Activated naive CD4-positive, alpha-beta T cell treated with anti-CD3 and anti-CD28 coated beads, Interleukin-2, amount 50 U/mL, for 72 hours (primary cell): ENCODE measurements around the gene GARIN3. TPM values are rescaled to one million over a fixed set of nuclear protein-coding genes. Genes with fewer than 3 reads are reported as not detected.

Experiments
- ATAC-seq, 2 donors: fragments of 150-1000 bp; cut with Tn5 transposase; 2 replicates each; pipeline ENCODE4 v1.10.0; 2021; ENCODE audit warnings: mild to moderate bottlenecking in 2 of 2, moderate library complexity in 2 of 2
- DNase-seq, 2 donors: peaks; one replicate each; pipeline ENCODE4 v3.0.0; 2021 to 2022; ENCODE audit warnings: low spot score in 2 of 2
- H3K27ac Mint-ChIP-seq, 2 donors: one replicate each; pipeline ENCODE4 v1.8.0; 2022; ENCODE audit warnings: mild to moderate bottlenecking in 2 of 2, mixed read lengths in 2 of 2
- H3K36me3 Mint-ChIP-seq, 2 donors: one replicate each; pipeline ENCODE4 v1.8.0; 2022; ENCODE audit warnings: mixed read lengths in 2 of 2
- H3K9me3 Mint-ChIP-seq, 2 donors: one replicate each; pipeline ENCODE4 v1.8.0; 2022; ENCODE audit warnings: mixed read lengths in 2 of 2
- total RNA-seq, 2 donors: library from RNA; stranded (reverse); gene quantifications; one replicate each; pipeline ENCODE4 v1.2.3, GENCODE V29; 2022

The GARIN3 gene
- total RNA-seq, 2 donors from 2014 or later, result 0.46 to 0.47 TPM

DNA sequence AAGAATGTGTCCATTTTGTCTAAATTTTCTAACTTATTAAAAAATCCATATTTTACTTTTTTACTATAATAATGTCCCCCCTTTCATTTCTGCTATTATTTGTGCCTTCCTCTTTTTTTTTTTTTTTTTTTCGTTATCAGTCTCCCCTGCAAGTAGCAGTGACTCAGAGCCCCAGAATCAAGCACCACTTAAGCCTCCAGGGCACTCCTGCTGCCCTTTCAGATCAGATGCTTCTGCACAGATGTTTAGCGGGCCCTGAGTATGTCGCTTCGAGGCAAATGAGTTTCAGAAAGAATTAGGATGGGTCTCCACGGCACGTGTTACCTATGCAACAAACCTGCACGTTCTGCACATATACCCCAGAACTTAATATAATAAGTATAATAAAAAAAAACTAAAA, 35.1 kb downstream of the GARIN3 start:
- ATAC-seq (no peak), DNase-seq (no peak)
- peaks cover 0 to 15% of the 10 kb centered on the region in 2 donors for H3K36me3 Mint-ChIP-seq
- H3K27ac Mint-ChIP-seq, result peak overlapping the region in 1 of 2 donors; percentile 12
- no peaks in the 10 kb centered on the region for H3K9me3 Mint-ChIP-seq

DNA sequence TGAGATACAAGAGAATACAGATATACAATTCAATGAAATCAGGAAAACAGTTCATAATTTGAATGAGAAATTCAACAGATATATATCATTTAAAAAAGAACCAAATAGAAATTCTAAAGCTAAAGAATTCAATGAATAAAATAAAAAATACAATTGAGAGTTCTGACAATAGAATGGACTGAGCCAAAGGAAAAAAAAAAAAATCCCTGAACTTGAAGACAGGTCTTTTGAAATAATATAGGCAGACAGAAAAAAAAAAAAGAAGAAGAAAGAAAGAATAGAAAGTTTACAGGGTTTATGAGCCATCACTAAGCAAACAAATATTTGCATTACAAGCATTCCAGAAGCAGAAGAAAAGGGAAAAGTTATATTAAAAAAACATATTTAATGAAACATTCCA, 44.4 kb downstream of the GARIN3 start:
- Mint-ChIP-seq H3K36me3 (peaks cover 15 to 26% of the 10 kb centered on the region in 2 donors), H3K27ac (no peak overlapping the region), H3K9me3 (peaks cover 13 to 20% of the 10 kb centered on the region in 2 donors)
- DNase-seq, result no peak
- no peak for ATAC-seq

DNA sequence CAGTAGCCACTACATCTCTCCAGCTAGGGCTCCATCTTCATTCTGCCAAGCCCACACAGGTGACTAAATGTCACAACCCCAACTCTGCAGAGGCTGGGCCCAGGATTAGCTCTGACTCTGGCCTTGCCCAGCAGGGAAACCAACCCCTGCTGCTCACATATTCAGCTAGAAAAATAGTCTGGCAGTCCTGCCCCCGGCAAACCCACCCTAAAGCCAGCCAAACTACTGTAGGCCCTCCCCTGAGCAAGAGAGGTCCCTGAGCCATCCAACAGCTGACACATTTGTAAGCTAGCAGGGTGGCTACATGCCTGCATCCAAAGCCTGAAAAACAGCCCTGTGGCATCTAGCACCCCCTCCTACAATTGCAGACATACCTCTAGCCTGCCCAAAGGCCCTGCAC, 46.0 kb downstream of the GARIN3 start:
- no peak overlapping the region for H3K27ac Mint-ChIP-seq
- DNase-seq, result no peak
- H3K9me3 Mint-ChIP-seq, result peaks cover 13 to 20% of the 10 kb centered on the region in 2 donors
- ATAC-seq, result no peak
- H3K36me3 Mint-ChIP-seq, result peaks cover 15 to 26% of the 10 kb centered on the region in 2 donors

DNA sequence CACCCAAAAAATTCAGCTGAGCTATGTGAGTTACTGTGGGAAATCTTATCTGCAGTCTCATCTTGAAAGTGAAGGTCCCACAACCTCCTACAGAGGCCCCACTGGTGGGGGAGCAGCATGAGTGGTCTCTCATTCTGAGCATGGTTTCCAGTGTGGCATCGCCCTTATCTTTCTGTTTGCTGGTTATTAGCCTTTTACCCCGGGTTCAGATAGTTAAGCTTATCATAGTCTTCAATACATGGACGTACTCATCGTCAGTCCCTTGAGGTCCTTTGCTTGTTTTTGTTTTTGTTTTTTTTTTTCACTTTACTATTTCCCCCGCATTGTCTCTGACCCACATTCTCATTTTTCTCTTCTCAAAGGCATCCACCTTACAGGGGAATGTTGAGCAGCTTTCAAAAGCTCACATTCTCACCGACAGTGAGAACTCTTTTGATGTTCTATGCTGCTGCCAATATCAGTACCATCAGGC, 49.5 kb downstream of the GARIN3 start:
- Mint-ChIP-seq H3K9me3 (peaks cover 4 to 7% of the 10 kb centered on the region in 2 donors), H3K36me3 (peaks cover 7 to 9% of the 10 kb centered on the region in 2 donors), H3K27ac (no peak overlapping the region)
- peak in 1 of 2 donors; percentile 19 for DNase-seq
- ATAC-seq, result peak; percentile 63 to 94

DNA sequence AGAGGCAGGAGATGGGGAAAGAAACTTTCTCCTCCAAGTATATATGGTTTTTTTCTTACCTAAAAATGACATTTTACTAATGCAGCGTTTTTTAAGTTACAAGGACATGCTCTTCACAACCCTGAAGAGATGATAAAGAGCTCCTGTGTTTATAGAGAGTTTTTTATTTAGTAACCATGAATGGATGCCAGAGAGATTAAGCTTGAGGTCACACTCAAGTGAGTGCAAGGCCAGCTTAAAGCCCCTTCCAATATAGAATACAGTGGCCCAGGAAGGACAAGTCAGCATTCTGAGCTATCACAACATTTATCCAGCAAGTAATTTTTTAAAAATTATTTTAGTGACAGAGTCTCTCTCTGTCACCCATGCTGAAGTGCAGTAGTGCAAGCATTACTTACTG, 50.6 kb downstream of the GARIN3 start:
- DNase-seq, result no peak
- H3K27ac Mint-ChIP-seq, result no peak overlapping the region
- ATAC-seq, result no peak
- no peaks in the 10 kb centered on the region for H3K36me3 Mint-ChIP-seq
- H3K9me3 Mint-ChIP-seq, result no peaks in the 10 kb centered on the region

DNA sequence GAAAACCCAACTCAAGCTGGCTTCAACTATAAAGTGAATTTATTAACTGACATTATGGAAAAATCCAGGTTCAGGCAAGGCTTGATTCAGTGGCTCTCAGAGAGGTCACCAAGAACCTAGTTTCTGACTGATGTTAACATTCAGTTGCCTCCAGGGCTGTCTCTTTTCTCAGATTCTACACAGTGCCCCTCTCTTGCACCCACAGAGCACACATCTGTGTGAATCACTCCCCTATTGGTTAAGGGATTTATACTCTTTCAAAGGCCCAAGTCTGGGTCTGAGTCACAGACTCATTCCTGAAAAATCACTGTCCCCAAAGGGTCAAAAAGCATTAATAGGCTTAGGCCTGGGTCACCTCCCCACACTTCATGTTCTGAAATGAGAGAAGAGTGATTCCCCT, 51.1 kb downstream of the GARIN3 start:
- peak in 1 of 2 donors; percentile 89 for ATAC-seq

DNA sequence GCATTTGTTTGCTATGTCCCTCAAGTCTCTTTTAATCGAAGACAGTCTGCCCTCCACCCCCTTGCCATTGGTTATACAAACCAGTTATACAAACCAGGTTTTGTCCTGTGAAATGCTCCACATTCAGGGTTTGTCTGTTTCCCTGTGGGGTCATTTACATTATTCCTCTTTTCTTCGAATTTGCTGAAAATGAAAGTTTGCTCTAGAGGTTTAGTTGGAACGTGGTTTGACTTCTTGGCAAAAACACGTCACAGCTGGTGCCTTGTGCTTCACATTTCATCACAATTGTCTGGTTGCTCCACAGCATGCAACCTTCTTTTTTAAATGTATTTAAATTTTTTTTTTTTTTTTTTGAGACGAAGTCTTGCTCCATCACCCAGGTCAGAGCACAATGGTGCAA, 53.1 kb downstream of the GARIN3 start:
- Mint-ChIP-seq H3K9me3 (no peaks in the 10 kb centered on the region), H3K27ac (peak overlapping the region in 1 of 2 donors; percentile 72), H3K36me3 (peaks cover 6 to 9% of the 10 kb centered on the region in 2 donors)
- ATAC-seq (no peak), DNase-seq (no peak)

More for the DNA sequence above, 51.1 kb downstream of the GARIN3 start:
- H3K36me3 Mint-ChIP-seq, result no peaks in the 10 kb centered on the region
- no peak for DNase-seq
- peak overlapping the region in 1 of 2 donors; percentile 11 for H3K27ac Mint-ChIP-seq
- no peaks in the 10 kb centered on the region for H3K9me3 Mint-ChIP-seq

Other genes with a start within 250 kb of the GARIN3 start
- 10 to 100 TPM in 1 of 2 donors, 1 to 10 TPM in 1; 8.4 to 12.3 TPM for gene TIMD4, start 203.0 kb downstream of the GARIN3 start, total RNA-seq
- gene HAVCR1, start 107.1 kb downstream of the GARIN3 start, total RNA-seq, result under 1 TPM; 0.72 to 0.96 TPM
- 10 to 100 TPM; 34.4 to 52.2 TPM for gene HAVCR2, start 57.2 kb downstream of the GARIN3 start, total RNA-seq
- 10 to 100 TPM; 16.9 to 21.7 TPM for gene MED7, start 23.4 kb downstream of the GARIN3 start, total RNA-seq
- 100 to 1,000 TPM; 203 to 308 TPM for gene ITK, start 14.6 kb upstream of the GARIN3 start, total RNA-seq
- 100 to 1,000 TPM; 335 to 493 TPM for gene CYFIP2, start 99.9 kb upstream of the GARIN3 start, total RNA-seq